Activated T-helper 17 cell treated with anti-CD3 and anti-CD28 coated beads, Interleukin-2, amount 50 U/mL, for 72 hours (primary cell): Measurements from ENCODE around the gene HMCN1. TPM values are rescaled to one million over a fixed set of nuclear protein-coding genes. Genes with fewer than 3 reads are reported as not detected.
A peak's percentile ranks its signal among the peaks of the same experiment; 100 is the strongest.

Experiments used
- ATAC-seq: fragments of 150-1000 bp; cut with Tn5 transposase; replicated peaks from 2 replicates; pipeline ENCODE4 v1.10.0; 2021; ENCODE audit warnings: mild to moderate bottlenecking, moderate library complexity
- H3K27ac Mint-ChIP-seq: one replicate; pipeline ENCODE4 v1.8.0; 2022; ENCODE audit warnings: mixed read lengths
- H3K27me3 Mint-ChIP-seq: one replicate; pipeline ENCODE4 v1.8.0; 2022; ENCODE audit warnings: mixed read lengths
- H3K36me3 Mint-ChIP-seq: one replicate; pipeline ENCODE4 v1.8.0; 2022; ENCODE audit warnings: low read depth, mild to moderate bottlenecking, mixed read lengths
- H3K4me1 Mint-ChIP-seq: one replicate; pipeline ENCODE4 v1.8.0; 2022; ENCODE audit warnings: mixed read lengths
- H3K4me3 Mint-ChIP-seq: one replicate; pipeline ENCODE4 v1.8.0; 2022; ENCODE audit warnings: mild to moderate bottlenecking, mixed read lengths
- H3K9me3 Mint-ChIP-seq: one replicate; pipeline ENCODE4 v1.8.0; 2022; ENCODE audit warnings: mixed read lengths
- total RNA-seq, 2 donors: library from RNA; stranded (reverse); gene quantifications; one replicate each; pipeline ENCODE4 v1.2.3, GENCODE V29; 2022

Gene HMCN1
- total RNA-seq, 2 donors from 2014 or later: 0.06 to 1.2 TPM

- H3K27ac Mint-ChIP-seq: no peak overlapping the region
- H3K4me3 Mint-ChIP-seq: no peak overlapping the region
- ATAC-seq: no peak
- H3K27me3 Mint-ChIP-seq: peaks cover 5% of the 10 kb centered on the region
- no peaks in the 10 kb centered on the region for H3K4me1 Mint-ChIP-seq
- H3K36me3 Mint-ChIP-seq: no peaks in the 10 kb centered on the region
- no peaks in the 10 kb centered on the region for H3K9me3 Mint-ChIP-seq
Observed at GRCh38 chr1:186102547-186103148, 368.5 kb downstream of the HMCN1 start.

- H3K36me3 Mint-ChIP-seq: no peaks in the 10 kb centered on the region
- no peak for ATAC-seq
Observed at GRCh38 chr1:186104459-186104858, 370.3 kb downstream of the HMCN1 start.

GRCh38 chr1:186112280-186112679 lies 378.1 kb downstream of the HMCN1 start:
- Mint-ChIP-seq H3K4me1 (no peaks in the 10 kb centered on the region), H3K4me3 (no peak overlapping the region), H3K27ac (no peak overlapping the region), H3K36me3 (no peaks in the 10 kb centered on the region), H3K27me3 (peaks cover 7% of the 10 kb centered on the region), H3K9me3 (peaks cover 4% of the 10 kb centered on the region)
- ATAC-seq: no peak

More at GRCh38 chr1:186104459-186104858, 370.3 kb downstream of the HMCN1 start:
- Mint-ChIP-seq H3K9me3 (no peaks in the 10 kb centered on the region), H3K27ac (no peak overlapping the region), H3K27me3 (peaks cover 4% of the 10 kb centered on the region), H3K4me1 (no peaks in the 10 kb centered on the region), H3K4me3 (no peak overlapping the region)

- peaks cover 4% of the 10 kb centered on the region for H3K9me3 Mint-ChIP-seq
- H3K27ac Mint-ChIP-seq: no peak overlapping the region
- peaks cover 7% of the 10 kb centered on the region for H3K27me3 Mint-ChIP-seq
- H3K4me1 Mint-ChIP-seq: no peaks in the 10 kb centered on the region
- ATAC-seq: no peak
- H3K36me3 Mint-ChIP-seq: no peaks in the 10 kb centered on the region
- H3K4me3 Mint-ChIP-seq: no peak overlapping the region
Observed at GRCh38 chr1:186113461-186113860, 379.3 kb downstream of the HMCN1 start.

- ATAC-seq: no peak
- Mint-ChIP-seq H3K27me3 (peaks cover 15% of the 10 kb centered on the region), H3K27ac (no peak overlapping the region), H3K4me1 (no peaks in the 10 kb centered on the region), H3K9me3 (no peaks in the 10 kb centered on the region), H3K36me3 (no peaks in the 10 kb centered on the region), H3K4me3 (no peak overlapping the region)
Observed at GRCh38 chr1:186118724-186119123, 384.5 kb downstream of the HMCN1 start.

GRCh38 chr1:186122837-186123236 lies 388.6 kb downstream of the HMCN1 start:
- H3K27ac Mint-ChIP-seq: no peak overlapping the region

GRCh38 chr1:186125035-186125434 lies 390.8 kb downstream of the HMCN1 start:
- Mint-ChIP-seq H3K4me3 (no peak overlapping the region), H3K4me1 (no peaks in the 10 kb centered on the region), H3K9me3 (no peaks in the 10 kb centered on the region), H3K36me3 (no peaks in the 10 kb centered on the region), H3K27me3 (peaks cover 17% of the 10 kb centered on the region), H3K27ac (no peak overlapping the region)
- ATAC-seq: no peak

More at GRCh38 chr1:186122837-186123236, 388.6 kb downstream of the HMCN1 start:
- no peak for ATAC-seq
- no peaks in the 10 kb centered on the region for H3K9me3 Mint-ChIP-seq
- no peaks in the 10 kb centered on the region for H3K36me3 Mint-ChIP-seq
- no peaks in the 10 kb centered on the region for H3K4me1 Mint-ChIP-seq
- H3K27me3 Mint-ChIP-seq: peaks cover 17% of the 10 kb centered on the region
- no peak overlapping the region for H3K4me3 Mint-ChIP-seq

GRCh38 chr1:186125511-186125910 lies 391.3 kb downstream of the HMCN1 start:
- Mint-ChIP-seq H3K4me1 (no peaks in the 10 kb centered on the region), H3K4me3 (no peak overlapping the region), H3K27me3 (peaks cover 17% of the 10 kb centered on the region), H3K27ac (no peak overlapping the region), H3K9me3 (no peaks in the 10 kb centered on the region), H3K36me3 (no peaks in the 10 kb centered on the region)
- ATAC-seq: no peak

GRCh38 chr1:186129758-186130157 lies 395.6 kb downstream of the HMCN1 start:
- Mint-ChIP-seq H3K4me1 (no peaks in the 10 kb centered on the region), H3K27ac (no peak overlapping the region), H3K9me3 (no peaks in the 10 kb centered on the region), H3K27me3 (peaks cover 4% of the 10 kb centered on the region), H3K36me3 (no peaks in the 10 kb centered on the region), H3K4me3 (no peak overlapping the region)
- ATAC-seq: no peak

GRCh38 chr1:186139115-186139514 lies 404.9 kb downstream of the HMCN1 start:
- no peaks in the 10 kb centered on the region for H3K27me3 Mint-ChIP-seq
- H3K9me3 Mint-ChIP-seq: no peaks in the 10 kb centered on the region
- no peaks in the 10 kb centered on the region for H3K4me1 Mint-ChIP-seq
- H3K27ac Mint-ChIP-seq: no peak overlapping the region
- no peak for ATAC-seq
- H3K4me3 Mint-ChIP-seq: no peak overlapping the region
- no peaks in the 10 kb centered on the region for H3K36me3 Mint-ChIP-seq

- Mint-ChIP-seq H3K4me3 (no peak overlapping the region), H3K27me3 (no peaks in the 10 kb centered on the region), H3K4me1 (no peaks in the 10 kb centered on the region), H3K36me3 (no peaks in the 10 kb centered on the region), H3K9me3 (no peaks in the 10 kb centered on the region), H3K27ac (no peak overlapping the region)
- no peak for ATAC-seq
Observed at GRCh38 chr1:186139701-186140100, 405.5 kb downstream of the HMCN1 start.

GRCh38 chr1:186142159-186142558 lies 408.0 kb downstream of the HMCN1 start:
- no peaks in the 10 kb centered on the region for H3K27me3 Mint-ChIP-seq
- no peak overlapping the region for H3K4me3 Mint-ChIP-seq
- no peak overlapping the region for H3K27ac Mint-ChIP-seq
- no peaks in the 10 kb centered on the region for H3K9me3 Mint-ChIP-seq
- no peaks in the 10 kb centered on the region for H3K36me3 Mint-ChIP-seq
- no peaks in the 10 kb centered on the region for H3K4me1 Mint-ChIP-seq
- no peak for ATAC-seq

GRCh38 chr1:186142916-186143315 lies 408.7 kb downstream of the HMCN1 start:
- H3K4me1 Mint-ChIP-seq: no peaks in the 10 kb centered on the region
- H3K9me3 Mint-ChIP-seq: no peaks in the 10 kb centered on the region
- no peak overlapping the region for H3K4me3 Mint-ChIP-seq
- H3K27me3 Mint-ChIP-seq: no peaks in the 10 kb centered on the region
- no peak overlapping the region for H3K27ac Mint-ChIP-seq
- ATAC-seq: no peak
- no peaks in the 10 kb centered on the region for H3K36me3 Mint-ChIP-seq

GRCh38 chr1:186143481-186143880 lies 409.3 kb downstream of the HMCN1 start:
- Mint-ChIP-seq H3K4me1 (no peaks in the 10 kb centered on the region), H3K36me3 (no peaks in the 10 kb centered on the region), H3K4me3 (no peak overlapping the region), H3K9me3 (no peaks in the 10 kb centered on the region), H3K27ac (no peak overlapping the region), H3K27me3 (no peaks in the 10 kb centered on the region)
- ATAC-seq: no peak

GRCh38 chr1:186144505-186144904 lies 410.3 kb downstream of the HMCN1 start:
- no peak for ATAC-seq
- Mint-ChIP-seq H3K27me3 (no peaks in the 10 kb centered on the region), H3K9me3 (no peaks in the 10 kb centered on the region), H3K36me3 (no peaks in the 10 kb centered on the region), H3K4me3 (no peak overlapping the region), H3K27ac (no peak overlapping the region), H3K4me1 (no peaks in the 10 kb centered on the region)

- Mint-ChIP-seq H3K27ac (no peak overlapping the region), H3K9me3 (no peaks in the 10 kb centered on the region), H3K4me3 (no peak overlapping the region), H3K4me1 (no peaks in the 10 kb centered on the region), H3K27me3 (no peaks in the 10 kb centered on the region), H3K36me3 (no peaks in the 10 kb centered on the region)
- peak; percentile 38 for ATAC-seq
Observed at GRCh38 chr1:186146974-186147373, 412.8 kb downstream of the HMCN1 start.
